HEK293 (cell line): ENCODE data around the gene ASCC2.
A peak's percentile ranks its signal among the peaks of the same experiment; 100 is the strongest.

Source experiments
- CTCF ChIP-seq: fragments of 450-650 bp; formaldehyde crosslinking; IDR thresholded peaks from 2 replicates; pipeline ENCODE4 v1.5.1; 2016; ENCODE audit warnings: missing biosample characterization, missing genetic modification characterization
- PRDM10 ChIP-seq: fragments of 450-650 bp; formaldehyde crosslinking; IDR thresholded peaks from 2 replicates; pipeline ENCODE4 v1.5.1; 2016; ENCODE audit warnings: missing biosample characterization, missing genetic modification characterization
- REST ChIP-seq: fragments of 450-650 bp; formaldehyde crosslinking; IDR thresholded peaks from 2 replicates; pipeline ENCODE4 v1.5.1; 2016; ENCODE audit warnings: missing biosample characterization, missing genetic modification characterization
- ZBTB44 ChIP-seq: fragments of 450-650 bp; IDR thresholded peaks from 2 replicates; pipeline ENCODE4 v1.5.1; 2018; ENCODE audit warnings: missing biosample characterization, mild to moderate bottlenecking, missing genetic modification characterization
- ZBTB8A ChIP-seq: fragments of 450-650 bp; formaldehyde crosslinking; IDR thresholded peaks from 2 replicates; pipeline ENCODE4 v1.5.1; 2016; ENCODE audit warnings: missing biosample characterization, missing genetic modification characterization
- ZNF394 ChIP-seq: fragments of 450-650 bp; formaldehyde crosslinking; IDR thresholded peaks from 2 replicates; pipeline ENCODE4 v1.5.1; 2016; ENCODE audit warnings: missing biosample characterization, missing genetic modification characterization, mild to moderate bottlenecking, moderate library complexity, borderline replicate concordance
- ZNF626 ChIP-seq: fragments of 450-650 bp; sonication (Bioruptor Pico); formaldehyde crosslinking; IDR thresholded peaks from 2 replicates; pipeline ENCODE4 v1.5.1; 2018; ENCODE audit warnings: missing biosample characterization, missing genetic modification characterization, inconsistent platforms

- no peak for TF ChIP-seq ZNF394 (tag by site-specific recombination)
- TF ChIP-seq REST (tag by site-specific recombination): no peak
- no peak for TF ChIP-seq CTCF (tag by site-specific recombination)
- peak; percentile 69 for TF ChIP-seq PRDM10 (tag by site-specific recombination)
- TF ChIP-seq ZNF626 (tag by site-specific recombination): no peak
- TF ChIP-seq ZBTB8A (tag by site-specific recombination): no peak
- TF ChIP-seq ZBTB44 (tag by site-specific recombination): no peak
These were observed 79.9 kb downstream of the ASCC2 start for GRCh38 chr22:29758068-29758622.
